ENCODE results near the gene KCNK3. TPM values are rescaled to one million over a fixed set of nuclear protein-coding genes. Genes with fewer than 3 reads are reported as not detected.

KCNK3 gene
- total RNA-seq, 1 experiment from 2014 or later = 32.8 TPM

- POLR2A ChIA-PET = no interaction called here
- H3K36me3 ChIP-seq (ENCODE audit: control insufficient read depth, insufficient read depth, low read length) = no peaks in the 10 kb centered on the region
- no TSS peak for BruUV-seq (replicated peaks)
- no peaks in the 10 kb centered on the region for H3K27me3 ChIP-seq (ENCODE audit: control insufficient read depth, insufficient read depth, low read length)
- CTCF ChIA-PET = no interaction called here
- TF ChIP-seq CTCF (IDR thresholded peaks at IDR 0.05) (no peak), POLR2AphosphoS5 (IDR thresholded peaks at IDR 0.05; ENCODE audit: low read depth, low read length) (no peak), REST (IDR thresholded peaks at IDR 0.05; ENCODE audit: insufficient read depth in 1 of 2, low read depth in 2 of 2, low read length in 1 of 2) (no peak), TCF7L2 (IDR thresholded peaks at IDR 0.05; ENCODE audit: low read depth, low read length) (no peak), SIN3A (IDR thresholded peaks at IDR 0.05; ENCODE audit: borderline replicate concordance, insufficient read depth, low read depth, low read length) (no peak)
- H3K27ac ChIP-seq (ENCODE audit: low read length) = no peak overlapping the region
- in situ Hi-C loops (cut with HindIII; ENCODE audit: low pct_unique_long_range_greater_than_20kb, low sequenced_read_pairs) = no loop called here
- H3K9me3 ChIP-seq (ENCODE audit: control insufficient read depth, insufficient read depth, low read depth, low read length) = no peaks in the 10 kb centered on the region
- ATAC-seq (no peak), DNase-seq (ENCODE audit: low read depth, low spot score) (no peak)
- intact Hi-C loops (cut with micrococcal nuclease; ENCODE audit: unreplicated experiment) = no loop called here
- H3K4me1 ChIP-seq (ENCODE audit: control insufficient read depth, insufficient read depth, low read length) = peaks cover 6% of the 10 kb centered on the region; the same call in 1 of the 2 replicates
- no peak overlapping the region for H3K4me3 ChIP-seq (ENCODE audit: low read depth in 2 of 2, low read length in 2 of 2)
Observed at GRCh38 chr2:26701596-26701995, 9.1 kb downstream of the KCNK3 start.

- Histone ChIP-seq H3K4me3 (ENCODE audit: low read depth in 2 of 2, low read length in 2 of 2) (no peak overlapping the region), H3K9me3 (ENCODE audit: control insufficient read depth, insufficient read depth, low read depth, low read length) (no peaks in the 10 kb centered on the region), H3K4me1 (ENCODE audit: control insufficient read depth, insufficient read depth, low read length) (peaks cover 6% of the 10 kb centered on the region; the same call in 1 of the 2 replicates), H3K27ac (ENCODE audit: low read length) (no peak overlapping the region), H3K36me3 (ENCODE audit: control insufficient read depth, insufficient read depth, low read length) (no peaks in the 10 kb centered on the region), H3K27me3 (ENCODE audit: control insufficient read depth, insufficient read depth, low read length) (no peaks in the 10 kb centered on the region)
- in situ Hi-C loops (cut with HindIII; ENCODE audit: low pct_unique_long_range_greater_than_20kb, low sequenced_read_pairs) = no loop called here
- POLR2A ChIA-PET = no interaction called here
- intact Hi-C loops (cut with micrococcal nuclease; ENCODE audit: unreplicated experiment) = no loop called here
- ATAC-seq (no peak), DNase-seq (ENCODE audit: low read depth, low spot score) (no peak)
- no peak for TF ChIP-seq CTCF (IDR thresholded peaks at IDR 0.05)
- TF ChIP-seq REST (IDR thresholded peaks at IDR 0.05; ENCODE audit: insufficient read depth in 1 of 2, low read depth in 2 of 2, low read length in 1 of 2) = no peak
- TF ChIP-seq POLR2AphosphoS5 (IDR thresholded peaks at IDR 0.05; ENCODE audit: low read depth, low read length) = no peak
- no peak for TF ChIP-seq TCF7L2 (IDR thresholded peaks at IDR 0.05; ENCODE audit: low read depth, low read length)
- no peak for TF ChIP-seq SIN3A (IDR thresholded peaks at IDR 0.05; ENCODE audit: borderline replicate concordance, insufficient read depth, low read depth, low read length)
- no TSS peak for BruUV-seq (replicated peaks)
- CTCF ChIA-PET = no interaction called here
Observed at GRCh38 chr2:26702025-26702424, 9.5 kb downstream of the KCNK3 start.
